ENCODE results near the gene RNF220. TPM values are rescaled to one million over a fixed set of nuclear protein-coding genes. Genes with fewer than 3 reads are reported as not detected.

Gene RNF220
- total RNA-seq, 4 donors from 2014 or later = 116 to 140 (median 123) TPM

GRCh38 chr1:44377925-44378784 lies 26.9 kb upstream of the RNF220 start:
- intact Hi-C loops (cut with DNase I; ENCODE audit: low total_unique reads) = loop anchor here (10.0 kb wide), 1 partner anchor 217 kb away; no protein-coding TSS in a partner anchor
- peak in 1 of 2 donors; percentile 79 for DNase-seq (ENCODE audit: low spot score in 2 of 2)
- H3K4me3 ChIP-seq (ENCODE audit: low read depth, poor library complexity, severe bottlenecking) = no peak overlapping the region
- 75 to 84% methylated on average over 12 of the region's 12 CpGs for whole genome bisulfite sequencing, 2 donors
- TF ChIP-seq CTCF (IDR thresholded peaks at IDR 0.05) = no peak
- no peak for TF ChIP-seq POLR2A (IDR thresholded peaks at IDR 0.05)

GRCh38 chr1:44380666-44381177 lies 24.3 kb upstream of the RNF220 start:
- DNase-seq (ENCODE audit: low spot score in 2 of 2) = peak in 1 of 2 donors; percentile 52
- TF ChIP-seq CTCF (IDR thresholded peaks at IDR 0.05) (no peak), POLR2A (IDR thresholded peaks at IDR 0.05) (no peak)
- H3K4me3 ChIP-seq (ENCODE audit: low read depth, poor library complexity, severe bottlenecking) = no peak overlapping the region
- WGBS, 2 donors = 56 to 73% methylated on average over 3 of the region's 3 CpGs
- intact Hi-C loops (cut with DNase I; ENCODE audit: low total_unique reads) = no loop called here

GRCh38 chr1:44388551-44388950 lies 16.5 kb upstream of the RNF220 start:
- TF ChIP-seq POLR2A (IDR thresholded peaks at IDR 0.05) (no peak), CTCF (IDR thresholded peaks at IDR 0.05) (no peak)
- intact Hi-C loops (cut with DNase I; ENCODE audit: low total_unique reads) = no loop called here
- no peak for DNase-seq (ENCODE audit: low spot score in 2 of 2)
- H3K4me3 ChIP-seq (ENCODE audit: low read depth, poor library complexity, severe bottlenecking) = no peak overlapping the region
- WGBS, 2 donors = 40 to 44% methylated on average over 2 of the region's 2 CpGs

- H3K4me3 ChIP-seq (ENCODE audit: low read depth, poor library complexity, severe bottlenecking) = no peak overlapping the region
- WGBS, 2 donors = 79 to 80% methylated on average over 1 of the region's 1 CpG
- no peak for DNase-seq (ENCODE audit: low spot score in 2 of 2)
- TF ChIP-seq POLR2A (IDR thresholded peaks at IDR 0.05) (no peak), CTCF (IDR thresholded peaks at IDR 0.05) (no peak)
- intact Hi-C loops (cut with DNase I; ENCODE audit: low total_unique reads) = no loop called here
Observed at GRCh38 chr1:44389437-44389836, 15.6 kb upstream of the RNF220 start.

GRCh38 chr1:44390277-44390676 lies 14.8 kb upstream of the RNF220 start:
- H3K4me3 ChIP-seq (ENCODE audit: low read depth, poor library complexity, severe bottlenecking) = no peak overlapping the region
- no peak for DNase-seq (ENCODE audit: low spot score in 2 of 2)
- intact Hi-C loops (cut with DNase I; ENCODE audit: low total_unique reads) = no loop called here
- no peak for TF ChIP-seq CTCF (IDR thresholded peaks at IDR 0.05)
- 73 to 77% methylated on average over 1 of the region's 1 CpG for whole genome bisulfite sequencing, 2 donors
